GM19025 (cell line): Measurements from ENCODE around the gene NFYC.

Experiments used
- ATAC-seq: cut with Tn5 transposase; IDR thresholded peaks from one replicate; pipeline ENCODE4 v1.9.1; 2021; ENCODE audit warnings: mild to moderate bottlenecking, low read depth, moderate library complexity; ENCODE audit not compliant: unreplicated experiment

The NFYC gene

GRCh38 chr1:40776236-40777072, 85.0 kb downstream of the NFYC start:
- no peak for ATAC-seq

GRCh38 chr1:40777224-40777970, 85.9 kb downstream of the NFYC start:
- ATAC-seq, result no peak

GRCh38 chr1:40780678-40781607, 89.4 kb downstream of the NFYC start:
- ATAC-seq, result no peak

GRCh38 chr1:40781608-40781971, 90.1 kb downstream of the NFYC start:
- no peak for ATAC-seq

GRCh38 chr1:40782371-40782956, 91.0 kb downstream of the NFYC start:
- no peak for ATAC-seq

GRCh38 chr1:40783001-40783905, 91.7 kb downstream of the NFYC start, which contains the start of gene KCNQ4:
Gene KCNQ4 (plus strand): TSS chr1:40783787. CDS start chr1:40784094, 307 bp downstream.
- no peak for ATAC-seq

GRCh38 chr1:40784141-40784770, 92.8 kb downstream of the NFYC start:
- no peak for ATAC-seq

- no peak for ATAC-seq
Observed at GRCh38 chr1:40784771-40785151, 93.3 kb downstream of the NFYC start.

- ATAC-seq, result no peak
Observed at GRCh38 chr1:40785446-40785845, 93.9 kb downstream of the NFYC start.

- ATAC-seq, result no peak
Observed at GRCh38 chr1:40786171-40786994, 94.9 kb downstream of the NFYC start.

GRCh38 chr1:40786995-40787705, 95.6 kb downstream of the NFYC start:
- no peak for ATAC-seq

GRCh38 chr1:40787737-40788560, 96.4 kb downstream of the NFYC start:
- no peak for ATAC-seq

GRCh38 chr1:40788561-40789341, 97.2 kb downstream of the NFYC start:
- no peak for ATAC-seq

- no peak for ATAC-seq
Observed at GRCh38 chr1:40789342-40789598, 97.8 kb downstream of the NFYC start.

- ATAC-seq, result no peak
Observed at GRCh38 chr1:40789661-40790430, 98.3 kb downstream of the NFYC start.
